ENCODE data around the gene AZU1.
"Not testable (repeated sequence)": the region's sequence is repeated elsewhere in the genome, so short reads cannot be mapped to it uniquely, and the experiment has no call there.

The AZU1 gene

DNA sequence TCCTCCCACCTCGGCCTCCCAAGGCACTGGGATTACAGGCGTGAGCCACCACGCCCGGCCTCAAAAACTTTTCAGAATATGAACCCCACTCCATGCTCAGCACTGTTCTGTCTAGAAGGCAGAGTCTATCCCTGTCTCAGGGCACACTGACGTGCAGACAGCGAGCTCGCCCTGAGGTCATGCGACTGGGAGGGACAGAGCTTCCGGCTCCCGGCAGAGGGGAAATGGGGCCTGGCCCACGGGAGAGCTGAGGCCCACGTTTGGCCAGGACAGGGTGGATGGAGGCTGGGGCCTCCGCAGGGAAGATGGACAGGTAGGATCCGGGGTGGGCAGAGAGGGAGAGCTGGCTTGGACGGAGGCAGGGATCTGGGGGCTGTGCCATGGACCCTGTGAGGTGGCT lies 2.8 kb upstream of the AZU1 start:
- no peak for DNase-seq (ENCODE audit: extremely low read depth in 1 of 2, low read depth in 1 of 2)

DNA sequence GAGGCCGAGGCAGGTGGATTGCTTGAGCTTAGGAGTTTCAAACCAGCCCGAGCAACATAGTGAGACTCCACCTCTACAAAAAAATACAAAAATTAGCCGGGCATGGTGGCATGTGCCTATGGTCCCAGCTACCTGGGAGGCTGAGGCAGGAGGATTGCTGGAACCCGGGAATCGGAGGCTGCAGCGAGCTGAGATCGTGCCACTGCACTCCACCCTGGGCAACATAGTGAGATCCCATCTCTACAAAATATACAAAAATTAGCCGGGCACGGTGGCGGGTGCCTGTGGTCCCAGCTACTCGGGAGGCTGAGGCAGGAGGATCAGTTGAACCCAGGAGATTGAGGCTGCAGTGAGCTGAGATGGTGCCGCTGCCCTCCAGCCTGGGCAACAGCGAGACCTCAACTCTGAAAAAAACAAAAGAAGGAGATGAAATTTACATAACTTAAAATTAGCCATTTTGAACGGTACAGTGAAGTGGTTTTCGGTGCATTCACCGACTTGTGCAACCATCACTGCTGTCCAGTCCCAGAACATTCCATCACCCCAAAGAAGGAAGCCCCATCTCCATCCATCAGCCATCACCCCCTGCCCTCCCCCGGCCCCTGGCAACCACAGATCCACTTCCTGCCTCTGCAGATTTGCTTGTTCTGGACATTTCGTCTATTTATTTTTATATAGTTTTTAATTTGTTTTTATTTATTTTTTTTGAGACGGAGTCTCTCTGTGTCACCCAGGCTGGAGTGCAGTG lies 1.6 kb upstream of the AZU1 start:
- no peak for DNase-seq (ENCODE audit: extremely low read depth in 1 of 2, low read depth in 1 of 2)

DNA sequence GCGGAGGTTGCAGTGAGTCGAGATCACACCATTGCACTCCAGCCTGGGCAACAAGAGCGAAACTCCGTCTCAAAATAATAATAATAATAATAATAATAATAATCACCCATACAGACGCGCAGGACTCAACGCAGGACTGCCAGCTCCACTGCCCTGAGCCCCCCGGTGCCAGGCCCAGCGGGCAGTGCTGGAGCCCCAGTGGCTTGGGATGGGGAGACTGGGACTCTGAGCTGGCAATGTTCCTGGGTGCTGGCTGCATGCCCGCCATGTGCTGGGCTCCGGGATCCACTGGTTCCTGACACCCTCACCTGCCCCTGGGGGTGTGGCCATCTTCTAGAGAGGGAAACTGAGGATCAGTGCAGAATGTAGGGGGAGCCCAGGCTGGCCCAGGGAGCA lies 325 bp upstream of the AZU1 start:
- DNase-seq (ENCODE audit: extremely low read depth in 1 of 2, low read depth in 1 of 2): no peak

DNA sequence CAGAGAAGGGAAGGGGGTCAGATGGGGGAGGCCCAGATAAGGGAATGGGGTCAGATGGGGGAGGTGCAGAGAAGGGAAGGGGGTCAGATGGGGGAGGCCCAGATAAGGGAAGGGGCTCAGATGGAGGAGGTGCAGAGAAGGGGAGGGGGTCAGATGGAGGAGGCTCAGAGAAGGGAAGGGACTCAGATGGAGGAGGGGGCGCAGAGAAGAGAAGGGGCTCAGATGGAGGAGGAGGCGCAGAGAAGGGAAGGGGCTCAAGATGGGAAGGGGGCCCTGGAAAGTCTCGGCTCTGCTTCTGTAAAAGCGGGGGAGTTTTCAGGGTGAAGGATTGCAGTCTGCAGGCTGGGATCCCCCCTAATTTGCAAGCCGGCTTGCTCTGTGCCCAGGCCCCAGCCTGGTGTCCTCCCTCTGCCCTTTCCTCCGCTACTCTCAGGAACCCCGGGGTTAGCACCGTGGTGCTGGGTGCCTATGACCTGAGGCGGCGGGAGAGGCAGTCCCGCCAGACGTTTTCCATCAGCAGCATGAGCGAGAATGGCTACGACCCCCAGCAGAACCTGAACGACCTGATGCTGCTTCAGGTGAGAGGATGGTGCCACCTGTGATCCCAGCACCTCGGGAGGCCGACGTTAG lies 1.6 kb downstream of the AZU1 start:
- no peak for DNase-seq (ENCODE audit: extremely low read depth in 1 of 2, low read depth in 1 of 2)

DNA sequence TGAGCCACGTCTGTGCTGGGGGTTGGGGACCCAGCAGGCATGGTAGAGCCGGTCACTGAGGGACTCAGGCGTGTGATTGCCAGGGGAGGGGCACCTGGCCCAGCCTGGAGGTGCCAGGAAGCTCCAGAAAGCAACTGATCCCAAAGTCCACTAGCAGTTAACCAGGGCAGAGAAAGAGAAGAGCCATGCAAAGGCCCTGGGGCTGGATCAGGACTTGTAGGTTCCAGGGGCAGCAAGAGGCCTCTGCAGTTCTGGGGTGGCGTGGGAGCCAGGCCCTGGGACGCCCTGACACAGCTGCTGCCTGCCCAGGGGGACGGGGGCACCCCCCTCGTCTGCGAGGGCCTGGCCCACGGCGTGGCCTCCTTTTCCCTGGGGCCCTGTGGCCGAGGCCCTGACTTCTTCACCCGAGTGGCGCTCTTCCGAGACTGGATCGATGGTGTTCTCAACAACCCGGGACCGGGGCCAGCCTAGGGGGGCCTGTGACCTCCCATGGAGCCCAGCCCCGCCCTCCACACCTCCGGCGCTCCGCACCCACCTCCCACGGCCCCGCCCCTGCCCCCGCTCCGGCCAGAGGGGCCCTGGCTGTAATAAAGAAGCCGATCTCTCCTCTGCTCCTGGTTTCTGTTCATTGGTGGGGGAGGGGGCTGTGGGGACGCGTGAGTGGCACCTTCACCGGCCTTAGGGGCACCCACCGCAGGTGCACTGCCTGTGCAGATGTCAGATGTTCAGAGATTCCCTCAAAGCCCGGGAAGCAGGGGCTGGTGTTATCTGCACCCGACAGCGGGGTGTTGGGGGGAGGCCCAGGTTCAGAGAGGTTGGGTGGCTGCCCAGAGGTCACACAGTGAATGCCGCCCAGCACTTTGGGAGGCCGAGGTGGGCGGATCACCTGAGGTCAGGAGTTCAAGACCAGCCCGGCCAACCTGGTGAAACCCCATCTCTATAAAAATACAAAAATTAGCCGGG lies 4.1 kb downstream of the AZU1 start:
- DNase-seq (ENCODE audit: extremely low read depth in 1 of 2, low read depth in 1 of 2): no peak

DNA sequence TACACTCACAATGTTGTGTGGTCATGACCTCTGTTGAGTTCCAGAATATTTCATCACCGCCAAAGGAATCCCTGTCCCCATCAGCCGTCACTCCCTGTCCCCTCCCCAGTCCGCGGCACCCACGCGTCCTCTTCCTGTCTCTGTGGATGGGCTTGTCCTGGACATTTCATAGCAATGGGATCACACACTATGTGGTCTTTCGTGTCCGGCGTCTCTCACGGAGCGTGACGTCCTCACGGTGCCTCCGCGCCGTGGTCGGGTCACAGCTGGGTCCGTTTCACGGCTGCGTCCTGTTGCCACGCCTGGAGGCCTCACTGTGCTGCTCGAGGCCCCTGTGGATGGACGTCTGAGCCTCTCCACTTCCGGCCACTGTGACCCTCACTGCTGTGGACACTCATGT lies 6.6 kb downstream of the AZU1 start:
- no peak for DNase-seq (ENCODE audit: extremely low read depth in 1 of 2, low read depth in 1 of 2)

DNA sequence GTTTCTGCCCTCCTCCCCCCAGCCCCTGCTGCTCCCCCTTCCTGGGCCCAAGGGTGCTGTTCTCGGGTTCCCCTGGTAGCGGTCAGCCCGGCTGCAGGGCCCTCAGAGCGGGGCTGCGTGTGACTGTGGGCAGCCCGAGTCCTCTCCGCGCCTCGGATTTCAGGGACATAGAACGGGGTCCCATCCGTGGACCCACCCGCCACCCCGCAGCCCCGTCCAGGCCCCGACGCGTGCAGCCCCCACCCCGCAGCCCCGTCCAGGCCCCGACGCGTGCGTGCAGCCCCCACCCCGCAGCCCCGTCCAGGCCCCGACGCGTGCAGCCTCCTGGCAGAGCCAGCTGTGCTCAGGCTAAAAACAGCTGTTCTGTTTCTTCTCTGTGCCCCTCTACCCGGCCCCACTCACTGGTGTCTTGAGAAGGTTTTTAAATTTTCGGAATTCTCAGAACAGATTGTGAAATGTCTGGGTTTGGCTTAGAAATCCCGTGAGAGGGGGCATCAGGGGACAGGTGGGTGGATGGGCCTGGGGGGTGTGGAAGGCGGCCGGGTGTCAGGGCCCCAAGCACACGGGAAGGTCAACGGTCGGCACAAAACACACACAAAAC lies 7.7 kb downstream of the AZU1 start:
- DNase-seq (ENCODE audit: extremely low read depth in 1 of 2, low read depth in 1 of 2): no peak

DNA sequence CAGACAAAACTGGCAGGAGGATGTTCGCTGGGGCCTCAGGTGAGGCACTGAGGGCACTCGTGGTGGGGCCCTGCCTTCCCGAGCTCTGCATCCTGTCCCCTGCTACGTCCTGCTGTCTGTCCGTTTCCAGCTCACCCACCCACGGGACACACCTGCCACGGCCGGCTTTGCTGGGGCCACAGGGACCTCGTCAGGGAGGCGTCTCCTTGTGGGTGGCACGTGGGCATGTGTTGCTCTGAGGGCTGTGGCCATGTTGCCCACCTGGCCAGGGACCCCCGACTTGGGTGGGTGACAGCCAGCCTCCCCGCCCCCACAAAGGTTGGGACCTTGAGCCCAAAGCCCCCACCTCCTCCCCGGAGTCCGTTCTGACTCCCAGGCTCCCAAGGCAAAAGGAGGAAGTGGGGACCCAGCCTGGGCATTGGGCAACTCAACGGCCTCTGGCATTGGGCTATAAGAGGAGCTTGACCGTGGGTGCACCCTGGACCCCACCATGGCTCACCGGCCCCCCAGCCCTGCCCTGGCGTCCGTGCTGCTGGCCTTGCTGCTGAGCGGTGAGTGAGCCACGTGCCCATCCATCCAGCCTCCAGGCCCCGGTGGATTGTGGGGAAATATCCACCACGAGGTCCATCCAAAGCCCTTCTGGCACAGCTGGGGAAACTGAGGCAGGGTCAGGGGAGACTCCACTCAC lies 13.0 kb downstream of the AZU1 start, which contains the start of gene PRTN3:
Gene PRTN3 (plus strand): TSS at position 481 of the 688 bp plus-strand sequence. CDS start 10 bp downstream, at position 491.
- no peak for DNase-seq (ENCODE audit: extremely low read depth in 1 of 2, low read depth in 1 of 2)

DNA sequence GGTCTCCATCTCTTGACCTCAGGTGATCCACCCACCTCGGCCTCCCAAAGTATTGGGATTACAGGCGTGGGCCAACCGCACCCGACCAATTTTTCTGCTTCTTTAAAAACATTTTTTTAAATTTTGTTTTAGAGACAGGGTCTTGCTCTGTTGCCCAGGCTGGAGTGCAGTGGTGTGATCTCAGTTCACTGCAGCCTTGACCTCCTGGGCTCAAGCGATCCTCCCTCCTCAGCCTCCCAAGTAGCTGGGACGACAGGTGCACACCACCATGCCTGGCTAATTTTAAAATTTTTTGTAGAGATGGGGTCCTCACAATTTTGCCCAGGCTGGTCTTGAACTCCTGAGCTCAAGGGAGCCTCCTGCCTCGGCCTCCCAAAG lies 15.2 kb downstream of the AZU1 start:
- not testable (repeated sequence) for DNase-seq (ENCODE audit: extremely low read depth in 1 of 2, low read depth in 1 of 2)

DNA sequence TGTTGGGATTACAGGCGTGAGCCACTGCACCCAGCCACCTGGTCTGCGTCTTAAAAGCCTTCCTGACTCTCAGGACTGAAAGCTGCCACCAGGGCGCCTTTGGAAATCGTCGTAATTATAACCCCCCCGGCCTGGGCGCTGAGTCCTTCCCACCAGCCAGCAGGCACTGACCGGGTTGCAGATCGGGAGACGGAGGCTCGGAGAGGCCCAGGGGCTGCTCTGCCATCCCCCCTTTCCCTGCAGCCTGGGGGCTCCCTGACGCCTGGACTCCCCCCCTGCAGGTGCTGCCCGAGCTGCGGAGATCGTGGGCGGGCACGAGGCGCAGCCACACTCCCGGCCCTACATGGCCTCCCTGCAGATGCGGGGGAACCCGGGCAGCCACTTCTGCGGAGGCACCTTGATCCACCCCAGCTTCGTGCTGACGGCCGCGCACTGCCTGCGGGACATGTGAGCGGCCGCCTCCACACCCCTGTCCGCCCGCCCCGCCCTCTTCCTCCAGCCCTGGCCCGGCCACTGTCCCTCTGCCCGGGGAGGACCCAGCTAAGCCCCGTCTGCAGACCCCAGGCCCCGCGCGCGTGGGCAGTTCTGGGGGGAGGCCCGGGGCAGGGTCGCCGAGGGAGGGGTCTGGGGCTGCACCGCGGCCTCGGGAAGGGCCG lies 15.7 kb downstream of the AZU1 start:
- DNase-seq (ENCODE audit: extremely low read depth in 1 of 2, low read depth in 1 of 2): no peak

DNA sequence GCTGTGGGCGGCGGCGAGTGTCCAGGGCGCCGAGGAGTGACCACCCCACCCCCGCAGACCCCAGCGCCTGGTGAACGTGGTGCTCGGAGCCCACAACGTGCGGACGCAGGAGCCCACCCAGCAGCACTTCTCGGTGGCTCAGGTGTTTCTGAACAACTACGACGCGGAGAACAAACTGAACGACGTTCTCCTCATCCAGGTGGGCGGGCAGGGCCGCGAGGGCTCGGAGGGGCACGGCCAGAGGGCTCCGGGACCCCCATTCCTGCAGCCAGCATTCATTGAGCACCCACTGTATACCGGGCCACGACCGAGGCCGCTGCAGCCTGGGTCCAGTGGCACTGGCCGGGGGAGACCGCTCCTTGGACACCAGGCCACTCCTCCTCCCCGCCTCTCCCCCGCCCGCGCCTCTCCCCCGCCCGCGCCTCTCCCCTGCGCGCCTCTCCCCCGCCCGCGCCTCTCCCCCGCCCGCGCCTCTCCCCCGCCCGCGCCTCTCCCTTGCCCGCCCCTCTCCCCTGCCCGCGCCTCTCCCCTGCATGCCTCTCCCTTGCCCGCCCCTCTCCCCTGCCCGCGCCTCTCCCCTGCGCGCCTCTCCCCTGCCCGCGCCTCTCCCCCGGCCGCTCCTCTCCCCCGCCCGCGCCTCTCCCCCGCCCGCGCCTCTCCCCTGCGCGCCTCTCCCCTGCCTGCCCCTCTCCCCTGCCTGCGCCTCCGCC lies 16.4 kb downstream of the AZU1 start:
- DNase-seq (ENCODE audit: extremely low read depth in 1 of 2, low read depth in 1 of 2): no peak

DNA sequence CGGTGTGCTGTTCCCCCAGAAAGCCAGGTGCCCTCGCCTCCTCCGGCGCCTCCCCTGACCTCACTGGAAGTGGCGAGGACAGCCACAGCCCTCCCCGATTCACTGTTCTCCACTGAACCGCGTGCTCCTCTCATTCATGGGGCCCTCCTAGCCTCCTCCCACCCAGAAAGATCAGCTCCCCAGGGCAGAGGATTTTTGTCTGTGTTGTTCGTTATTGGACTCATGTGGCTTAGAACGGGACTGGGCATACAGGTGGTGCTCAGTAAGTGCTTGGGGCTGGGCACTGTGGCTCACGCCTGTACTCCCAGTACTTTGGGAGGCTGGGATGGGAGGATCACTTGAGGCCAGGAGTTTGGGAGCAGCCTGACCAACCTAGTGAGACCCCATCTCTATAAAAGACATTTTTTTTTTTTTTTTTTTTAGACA lies 16.9 kb downstream of the AZU1 start:
- DNase-seq (ENCODE audit: extremely low read depth in 1 of 2, low read depth in 1 of 2): no peak

DNA sequence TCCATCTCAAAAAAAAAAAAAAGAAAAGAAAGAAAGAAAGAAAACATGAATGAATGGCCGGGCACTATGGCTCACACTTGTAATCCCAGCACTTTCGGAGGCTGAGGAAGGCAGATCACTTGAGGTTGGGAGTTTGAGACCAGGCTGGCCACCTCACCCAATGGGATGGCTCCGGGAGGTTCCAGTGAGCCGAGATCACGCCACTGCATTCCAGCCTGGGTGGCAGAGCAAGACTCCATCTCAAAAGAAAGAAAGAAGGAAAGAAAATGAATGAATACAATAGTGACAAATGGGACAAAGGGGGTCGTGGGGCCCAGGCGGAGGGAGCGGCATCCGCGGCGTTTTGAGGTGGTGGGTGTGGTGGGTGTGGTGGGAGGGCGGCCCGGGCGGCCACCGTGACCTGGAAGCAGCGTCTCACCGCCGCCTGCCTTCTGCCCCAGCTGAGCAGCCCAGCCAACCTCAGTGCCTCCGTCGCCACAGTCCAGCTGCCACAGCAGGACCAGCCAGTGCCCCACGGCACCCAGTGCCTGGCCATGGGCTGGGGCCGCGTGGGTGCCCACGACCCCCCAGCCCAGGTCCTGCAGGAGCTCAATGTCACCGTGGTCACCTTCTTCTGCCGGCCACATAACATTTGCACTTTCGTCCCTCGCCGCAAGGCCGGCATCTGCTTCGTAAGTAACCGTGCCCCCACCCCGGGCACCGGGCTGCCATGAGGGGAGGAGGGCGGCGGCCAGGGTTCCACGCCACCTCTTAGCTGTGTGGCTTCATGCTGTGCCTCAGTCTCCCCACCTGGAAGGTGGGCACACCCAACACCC lies 18.3 kb downstream of the AZU1 start:
- DNase-seq (ENCODE audit: extremely low read depth in 1 of 2, low read depth in 1 of 2): no peak

DNA sequence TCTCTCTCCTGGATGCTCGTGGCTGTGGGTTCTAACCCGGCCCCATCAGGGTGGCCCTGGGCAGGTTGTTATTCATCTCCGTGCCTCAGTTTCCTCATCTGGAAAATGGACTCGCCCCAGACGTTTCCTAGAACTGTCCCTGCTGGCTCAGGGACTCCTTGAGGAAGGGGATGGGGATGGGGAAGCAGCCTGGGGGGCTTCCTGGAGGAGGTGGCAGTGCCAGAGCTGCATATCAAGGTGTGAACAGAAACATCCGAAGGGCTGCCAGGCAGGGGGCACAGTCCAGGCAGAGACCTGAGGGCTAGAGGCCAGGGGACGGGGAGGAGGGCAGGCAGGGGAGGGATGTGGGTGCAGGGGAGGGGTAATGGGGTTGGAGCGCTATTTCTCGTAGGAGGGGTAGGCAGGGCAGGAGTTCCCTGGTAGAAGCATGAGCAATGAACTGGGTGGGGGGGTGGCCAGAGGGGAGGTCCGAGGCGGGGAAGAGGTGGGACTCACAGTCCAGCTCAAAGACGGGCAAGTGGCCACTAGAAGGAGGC lies 20.8 kb downstream of the AZU1 start:
- no peak for DNase-seq (ENCODE audit: extremely low read depth in 1 of 2, low read depth in 1 of 2)

DNA sequence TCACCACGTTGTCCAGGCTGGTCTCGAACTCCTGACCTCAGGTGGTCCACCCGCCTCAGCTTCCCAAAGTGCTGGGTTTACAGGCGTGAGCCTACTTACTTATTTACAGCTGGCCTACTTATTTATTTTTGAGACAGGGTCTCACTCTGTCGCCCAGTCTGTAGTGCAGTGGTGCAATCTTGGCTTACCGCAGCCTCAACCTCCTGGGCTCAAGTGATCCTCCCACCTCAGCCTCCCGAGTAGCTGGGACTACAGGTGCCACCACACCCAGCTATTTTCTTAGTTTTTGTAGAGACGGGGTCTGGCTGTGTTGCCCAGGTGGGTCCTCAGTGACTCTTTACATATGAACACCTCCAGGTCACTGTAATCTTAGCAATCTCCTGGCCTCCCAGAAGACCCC lies 21.6 kb downstream of the AZU1 start:
- DNase-seq (ENCODE audit: extremely low read depth in 1 of 2, low read depth in 1 of 2): not testable (repeated sequence)

DNA sequence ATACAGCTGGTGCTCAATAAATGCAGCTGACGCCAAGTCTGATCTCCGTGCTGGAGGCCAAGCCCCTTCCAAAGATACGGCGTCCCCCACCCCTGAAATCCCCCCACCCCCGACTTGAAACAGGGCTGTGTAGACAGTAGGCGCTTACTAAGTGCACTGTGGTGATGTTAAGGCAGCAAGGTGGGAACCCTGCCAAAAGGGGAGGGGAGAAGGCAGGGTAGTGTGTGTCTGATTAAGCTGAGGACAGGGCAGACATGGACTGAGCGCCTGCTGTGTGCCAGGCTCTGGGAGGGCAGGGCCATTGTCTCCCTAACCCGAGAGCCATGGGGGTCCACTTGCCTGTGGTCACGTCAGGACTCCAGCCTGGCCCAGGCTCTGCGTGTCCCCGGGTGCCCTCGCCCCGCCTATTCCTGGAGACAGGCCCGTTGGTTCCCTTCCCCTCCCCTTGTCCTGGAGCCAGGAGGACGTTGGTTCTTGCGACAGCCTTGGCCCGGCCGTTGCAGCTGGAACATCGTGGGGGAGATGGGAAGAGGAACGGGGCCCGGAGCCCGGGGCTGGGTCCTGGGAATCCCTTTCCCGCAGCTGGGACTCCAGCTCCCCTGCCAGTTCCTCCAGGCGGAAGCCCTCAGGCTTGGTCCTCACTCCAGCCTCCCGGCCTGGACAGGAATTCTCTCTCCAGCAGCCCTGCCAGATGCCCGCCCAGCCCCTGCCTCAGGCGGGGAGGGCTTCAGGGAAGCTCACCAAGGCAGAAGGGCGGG lies 22.8 kb downstream of the AZU1 start:
- DNase-seq (ENCODE audit: extremely low read depth in 1 of 2, low read depth in 1 of 2): no peak

DNA sequence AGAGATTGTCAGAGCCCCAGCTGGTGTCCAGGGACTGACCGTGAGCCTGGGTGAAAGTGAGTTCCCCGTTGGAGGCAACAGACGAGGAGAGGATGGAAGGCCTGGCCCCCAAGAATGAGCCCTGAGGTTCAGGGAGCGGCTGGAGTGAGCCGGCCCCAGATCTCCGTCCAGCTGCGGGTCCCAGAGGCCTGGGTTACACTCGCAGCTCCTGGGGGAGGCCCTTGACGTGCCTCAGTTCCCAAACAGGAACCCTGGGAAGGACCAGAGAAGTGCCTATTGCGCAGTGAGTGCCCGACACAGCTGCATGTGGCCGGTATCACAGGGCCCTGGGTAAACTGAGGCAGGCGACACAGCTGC lies 23.3 kb downstream of the AZU1 start:
- DNase-seq (ENCODE audit: extremely low read depth in 1 of 2, low read depth in 1 of 2): no peak
